Ovary (tissue), 3 donors: Measurements from ENCODE around the gene COL1A2.

Source experiments
- CTCF ChIP-seq, 3 donors: fragments of 450-650 bp in 2 of 3; fragments of 200-600 bp in 1 of 3; IDR thresholded peaks; one replicate each; pipeline versions ENCODE4 v1.5.1 to v1.8.0; 2016 to 2022; ENCODE audit warnings: antibody characterized with exemption in 3 of 3, mild to moderate bottlenecking in 1 of 3
- EP300 ChIP-seq: sonication (generic); formaldehyde crosslinking; IDR thresholded peaks from one replicate; pipeline ENCODE4 v1.6.1; 2017; ENCODE audit warnings: antibody characterized with exemption
- POLR2A ChIP-seq: fragments of 450-650 bp; IDR thresholded peaks from one replicate; pipeline ENCODE4 v1.6.1; 2017; ENCODE audit warnings: antibody characterized with exemption, mild to moderate bottlenecking, moderate library complexity
- donor health status: DM: no; HTN: no; CAD: no.

GRCh38 chr7:94400643-94401427, 6.1 kb downstream of the COL1A2 start:
- no peak for TF ChIP-seq CTCF (IDR thresholded peaks at IDR 0.05)
- TF ChIP-seq EP300: no peak
- no peak for TF ChIP-seq POLR2A
